ENCODE results near the gene ATP9A. TPM values are rescaled to one million over a fixed set of nuclear protein-coding genes. Genes with fewer than 3 reads are reported as not detected.
A peak's percentile ranks its signal among the peaks of the same experiment; 100 is the strongest.

ATP9A gene
- total RNA-seq, 3 donors from 2014 or later = 0.30 to 1.2 (median 1.0) TPM

GRCh38 chr20:51562027-51562331 lies 206.2 kb downstream of the ATP9A start:
- DNase-seq (no peak), ATAC-seq (peak; percentile 8)
- Mint-ChIP-seq H3K36me3 (ENCODE audit: insufficient read depth) (no peaks in the 10 kb centered on the region), H3K4me3 (peak overlapping the region; percentile 69), H3K9me3 (no peaks in the 10 kb centered on the region), H3K4me1 (ENCODE audit: low read depth) (peaks cover 13% of the 10 kb centered on the region), H3K27me3 (ENCODE audit: low read depth) (peaks cover 56% of the 10 kb centered on the region)

- DNase-seq (no peak), ATAC-seq (no peak)
- Mint-ChIP-seq H3K4me3 (peak overlapping the region; percentile 55), H3K36me3 (ENCODE audit: insufficient read depth) (no peaks in the 10 kb centered on the region), H3K27me3 (ENCODE audit: low read depth) (peaks cover 58% of the 10 kb centered on the region), H3K9me3 (no peaks in the 10 kb centered on the region), H3K4me1 (ENCODE audit: low read depth) (peaks cover 13% of the 10 kb centered on the region)
These were observed 207.5 kb downstream of the ATP9A start for GRCh38 chr20:51560550-51561307.

- no peak overlapping the region for H3K4me3 Mint-ChIP-seq
- peaks cover 61% of the 10 kb centered on the region for H3K27me3 Mint-ChIP-seq (ENCODE audit: low read depth)
- H3K9me3 Mint-ChIP-seq = no peaks in the 10 kb centered on the region
These were observed 208.1 kb downstream of the ATP9A start for GRCh38 chr20:51560042-51560441.

GRCh38 chr20:51554538-51555165 lies 213.5 kb downstream of the ATP9A start:
- peaks cover 8% of the 10 kb centered on the region for H3K4me1 Mint-ChIP-seq (ENCODE audit: low read depth)
- no peak overlapping the region for H3K4me3 Mint-ChIP-seq
- no peaks in the 10 kb centered on the region for H3K9me3 Mint-ChIP-seq
- peak; percentile 79 to 82 for ATAC-seq
- no peaks in the 10 kb centered on the region for H3K36me3 Mint-ChIP-seq (ENCODE audit: insufficient read depth)
- peaks cover 21% of the 10 kb centered on the region for H3K27me3 Mint-ChIP-seq (ENCODE audit: low read depth)
- no peak for DNase-seq

More at GRCh38 chr20:51560042-51560441, 208.1 kb downstream of the ATP9A start:
- ATAC-seq (no peak), DNase-seq (no peak)
- H3K4me1 Mint-ChIP-seq (ENCODE audit: low read depth) = peaks cover 13% of the 10 kb centered on the region
- no peaks in the 10 kb centered on the region for H3K36me3 Mint-ChIP-seq (ENCODE audit: insufficient read depth)

GRCh38 chr20:51553897-51554486 lies 214.2 kb downstream of the ATP9A start:
- DNase-seq (no peak), ATAC-seq (peak; percentile 69 to 81)
- Mint-ChIP-seq H3K4me1 (ENCODE audit: low read depth) (peaks cover 8% of the 10 kb centered on the region), H3K36me3 (ENCODE audit: insufficient read depth) (no peaks in the 10 kb centered on the region), H3K4me3 (no peak overlapping the region), H3K9me3 (no peaks in the 10 kb centered on the region), H3K27me3 (ENCODE audit: low read depth) (peaks cover 14% of the 10 kb centered on the region)

GRCh38 chr20:51551186-51551585 lies 217.0 kb downstream of the ATP9A start:
- Mint-ChIP-seq H3K4me1 (ENCODE audit: low read depth) (peaks cover 8% of the 10 kb centered on the region), H3K27me3 (ENCODE audit: low read depth) (peaks cover 4% of the 10 kb centered on the region), H3K4me3 (no peak overlapping the region), H3K36me3 (ENCODE audit: insufficient read depth) (no peaks in the 10 kb centered on the region), H3K9me3 (no peaks in the 10 kb centered on the region)
- ATAC-seq (no peak), DNase-seq (no peak)

- ATAC-seq (no peak), DNase-seq (no peak)
- Mint-ChIP-seq H3K4me3 (no peak overlapping the region), H3K9me3 (no peaks in the 10 kb centered on the region), H3K27me3 (ENCODE audit: low read depth) (peaks cover 2% of the 10 kb centered on the region), H3K4me1 (ENCODE audit: low read depth) (peaks cover 6% of the 10 kb centered on the region), H3K36me3 (ENCODE audit: insufficient read depth) (no peaks in the 10 kb centered on the region)
These were observed 218.7 kb downstream of the ATP9A start for GRCh38 chr20:51549474-51549873.

GRCh38 chr20:51547951-51548350 lies 220.2 kb downstream of the ATP9A start:
- H3K36me3 Mint-ChIP-seq (ENCODE audit: insufficient read depth) = no peaks in the 10 kb centered on the region
- peaks cover 2% of the 10 kb centered on the region for H3K27me3 Mint-ChIP-seq (ENCODE audit: low read depth)
- H3K4me1 Mint-ChIP-seq (ENCODE audit: low read depth) = peaks cover 6% of the 10 kb centered on the region
- H3K4me3 Mint-ChIP-seq = no peak overlapping the region
- no peaks in the 10 kb centered on the region for H3K9me3 Mint-ChIP-seq
- DNase-seq (no peak), ATAC-seq (no peak)

Other genes starting within 250 kb of the ATP9A start
- 10 to 100 TPM; 48.3 to 51.4 (median 48.9) TPM for gene NFATC2, start 225.7 kb downstream of the ATP9A start, total RNA-seq
- gene SALL4, start 34.1 kb upstream of the ATP9A start, total RNA-seq = under 1 TPM; 0.08 to 0.22 (median 0.15) TPM